Gastroesophageal sphincter (tissue), 4 donors: ENCODE measurements around the gene CLDN2. TPM values are rescaled to one million over a fixed set of nuclear protein-coding genes. Genes with fewer than 3 reads are reported as not detected.

Source experiments
- ATAC-seq: fragments of 150-250 bp; one replicate; pipeline ENCODE4 v1.9.1; 2016; ENCODE audit warnings: mild to moderate bottlenecking, moderate library complexity
- H3K27ac ChIP-seq, 4 donors: fragments of 200-600 bp; sonication (generic) in 3 of 4; 1 replicate in 3 of 4; 2 replicates in 1 of 4; pipeline ENCODE4 v1.5.1; 2016 to 2019
- H3K27me3 ChIP-seq: fragments of 200-600 bp; sonication (generic); one replicate; pipeline ENCODE4 v1.5.1; 2019
- H3K36me3 ChIP-seq, 2 donors: fragments of 200-600 bp; sonication (generic); one replicate each; pipeline ENCODE4 v1.5.1; 2019; ENCODE audit warnings: control low read depth in 1 of 2
- H3K4me1 ChIP-seq, 3 donors: fragments of 200-600 bp; sonication (generic); 1 replicate in 2 of 3; 2 replicates in 1 of 3; pipeline ENCODE4 v1.5.1; 2016 to 2019; ENCODE audit warnings: control low read depth in 2 of 3
- H3K4me3 ChIP-seq, 2 donors: fragments of 200-600 bp; sonication (generic); one replicate each; pipeline ENCODE4 v1.5.1; 2019; ENCODE audit warnings: mild to moderate bottlenecking in 1 of 2, moderate library complexity in 1 of 2
- H3K9me3 ChIP-seq, 3 donors: fragments of 200-600 bp; sonication (generic); one replicate each; pipeline ENCODE4 v1.5.1; 2017 to 2019; ENCODE audit warnings: control low read depth in 2 of 3
- CTCF ChIP-seq, 4 experiments: fragments of 200-600 bp in 2 of 4; fragments of 450-650 bp in 2 of 4; sonication (generic) in 1 of 4; IDR thresholded peaks; one replicate each; pipeline ENCODE4 v1.5.1; 2017 to 2019; ENCODE audit warnings: antibody characterized with exemption in 4 of 4, mild to moderate bottlenecking in 2 of 4, moderate library complexity in 2 of 4
- EP300 ChIP-seq: sonication (generic); formaldehyde crosslinking; IDR thresholded peaks from one replicate; pipeline ENCODE4 v1.6.1; 2017; ENCODE audit warnings: antibody characterized with exemption, mild to moderate bottlenecking
- POLR2A ChIP-seq, 2 donors: fragments of 450-650 bp; IDR thresholded peaks; one replicate each; pipeline ENCODE4 v1.6.1; 2017; ENCODE audit warnings: antibody characterized with exemption in 2 of 2, mild to moderate bottlenecking in 2 of 2, moderate library complexity in 1 of 2
- POLR2AphosphoS5 ChIP-seq: sonication (generic); formaldehyde crosslinking; IDR thresholded peaks from one replicate; pipeline ENCODE4 v1.6.1; 2017; ENCODE audit warnings: antibody characterized with exemption
- WGBS, 2 donors: methylation state at CpG; one replicate each; pipeline ENCODE4 v1.1.5; 2018; ENCODE audit warnings: low coverage in 1 of 2; 5-methylcytosine and 5-hydroxymethylcytosine counted together
- total RNA-seq, 4 donors: library from RNA; depleted of rRNA; stranded (reverse); fragments of >200 nt; gene quantifications; one replicate each; pipeline ENCODE4 v1.1.0, GENCODE V29; 2016

CLDN2 gene
- total RNA-seq, 4 donors from 2014 or later: not detected

GRCh38 chrX:106949366-106949765 lies 29.2 kb downstream of the CLDN2 start:
- WGBS, 2 donors: 40 to 100% methylated on average over 1 of the region's 1 CpG
- Histone ChIP-seq H3K4me3 (no peak overlapping the region), H3K36me3 (peaks cover 0 to 12% of the 10 kb centered on the region in 2 donors), H3K4me1 (no peaks in the 10 kb centered on the region), H3K27me3 (no peaks in the 10 kb centered on the region), H3K9me3 (no peaks in the 10 kb centered on the region), H3K27ac (no peak overlapping the region)
- ATAC-seq: no peak
- TF ChIP-seq POLR2AphosphoS5 (no peak), EP300 (no peak), POLR2A (IDR thresholded peaks at IDR 0.05) (no peak), CTCF (IDR thresholded peaks at IDR 0.05) (no peak)

DNA sequence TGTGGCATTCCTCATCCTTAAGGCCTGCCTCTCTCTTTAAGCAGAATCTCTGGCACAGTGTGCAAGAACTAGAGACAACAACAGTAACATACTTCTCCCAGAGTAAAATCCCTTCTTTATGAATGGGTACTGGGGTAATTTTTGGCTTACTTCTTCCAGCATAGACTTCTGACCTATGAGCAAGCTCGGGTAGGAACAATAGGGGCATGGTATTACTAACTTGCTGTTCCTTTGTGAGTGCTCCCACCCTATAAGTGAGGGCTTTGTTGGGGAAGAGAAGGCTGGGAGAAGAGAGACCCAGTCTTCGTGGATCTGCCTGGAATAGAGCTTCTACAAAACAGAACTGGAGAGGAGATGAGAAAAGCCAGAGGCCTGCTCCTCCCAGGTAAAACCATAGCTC lies 30.2 kb downstream of the CLDN2 start:
- Histone ChIP-seq H3K4me1 (no peaks in the 10 kb centered on the region), H3K36me3 (peaks cover 0 to 21% of the 10 kb centered on the region in 2 donors), H3K4me3 (no peak overlapping the region), H3K27ac (no peak overlapping the region), H3K9me3 (no peaks in the 10 kb centered on the region), H3K27me3 (no peaks in the 10 kb centered on the region)
- ATAC-seq: no peak
- WGBS, 2 donors: 17% methylated on average over 1 of the region's 2 CpGs; no CpG with 5 or more reads in 1 of the 2 donors
- no peak for TF ChIP-seq EP300
- TF ChIP-seq POLR2AphosphoS5: no peak
- no peak for TF ChIP-seq CTCF (IDR thresholded peaks at IDR 0.05)
- TF ChIP-seq POLR2A (IDR thresholded peaks at IDR 0.05): no peak

GRCh38 chrX:106951230-106951629 lies 31.0 kb downstream of the CLDN2 start:
- Histone ChIP-seq H3K36me3 (peaks cover 0 to 28% of the 10 kb centered on the region in 2 donors), H3K4me3 (no peak overlapping the region), H3K4me1 (no peaks in the 10 kb centered on the region), H3K27me3 (no peaks in the 10 kb centered on the region), H3K27ac (no peak overlapping the region), H3K9me3 (no peaks in the 10 kb centered on the region)
- ATAC-seq: no peak
- WGBS, 2 donors: 75 to 80% methylated on average over 1 to 2 of the region's 6 CpGs
- no peak for TF ChIP-seq POLR2AphosphoS5
- TF ChIP-seq EP300: no peak
- TF ChIP-seq CTCF (IDR thresholded peaks at IDR 0.05): no peak
- no peak for TF ChIP-seq POLR2A (IDR thresholded peaks at IDR 0.05)

DNA sequence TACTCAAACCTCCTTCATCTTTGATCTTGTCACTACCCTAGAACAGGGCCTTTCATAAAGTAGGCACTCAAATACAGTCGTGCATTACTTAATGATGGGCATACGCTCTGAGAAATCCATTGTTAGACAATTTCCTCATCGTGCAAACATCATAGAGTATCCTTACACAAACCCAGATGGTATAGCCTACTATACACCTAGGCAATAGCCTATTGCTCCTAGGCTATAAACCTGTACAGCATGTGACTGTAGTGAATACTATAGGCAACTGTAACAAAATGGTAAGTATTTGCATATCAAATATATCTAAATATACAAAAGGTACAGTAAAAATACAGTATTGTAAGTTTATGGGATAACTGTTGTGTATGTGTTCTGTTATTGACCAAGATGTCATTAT lies 31.9 kb downstream of the CLDN2 start:
- Histone ChIP-seq H3K27ac (no peak overlapping the region), H3K4me3 (no peak overlapping the region), H3K9me3 (no peaks in the 10 kb centered on the region), H3K36me3 (peaks cover 0 to 28% of the 10 kb centered on the region in 2 donors), H3K27me3 (no peaks in the 10 kb centered on the region), H3K4me1 (no peaks in the 10 kb centered on the region)
- no peak for ATAC-seq
- 20 to 72% methylated on average over 1 to 3 of the region's 3 CpGs for WGBS, 2 donors
- no peak for TF ChIP-seq EP300
- TF ChIP-seq CTCF (IDR thresholded peaks at IDR 0.05): no peak
- TF ChIP-seq POLR2A (IDR thresholded peaks at IDR 0.05): no peak
- no peak for TF ChIP-seq POLR2AphosphoS5

GRCh38 chrX:106952538-106952937 lies 32.3 kb downstream of the CLDN2 start:
- H3K27ac ChIP-seq: no peak overlapping the region
- no peak for ATAC-seq
- H3K4me3 ChIP-seq: no peak overlapping the region
- TF ChIP-seq POLR2AphosphoS5: no peak
- no peaks in the 10 kb centered on the region for H3K9me3 ChIP-seq
- no peaks in the 10 kb centered on the region for H3K27me3 ChIP-seq
- peaks cover 0 to 29% of the 10 kb centered on the region in 2 donors for H3K36me3 ChIP-seq
- WGBS, 2 donors: 83 to 100% methylated on average over 2 of the region's 2 CpGs
- no peaks in the 10 kb centered on the region for H3K4me1 ChIP-seq

DNA sequence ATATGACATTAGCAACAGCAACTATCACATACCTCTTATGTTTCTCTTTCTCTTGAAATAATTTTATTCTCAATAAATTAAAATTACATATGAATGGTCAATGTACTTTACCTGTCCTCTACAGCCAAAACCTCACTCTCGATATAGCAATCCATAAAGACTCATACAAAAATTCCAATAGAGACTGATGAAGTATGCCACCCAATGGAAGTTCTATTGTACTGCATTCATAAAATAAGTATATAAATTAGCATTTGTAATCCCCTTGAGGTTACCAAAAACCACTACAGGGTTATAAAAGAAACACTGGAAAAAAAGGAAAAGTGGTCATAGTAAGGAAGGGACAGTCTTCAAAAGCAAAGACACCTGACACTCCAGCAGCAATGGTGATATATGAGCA lies 32.8 kb downstream of the CLDN2 start:
- Histone ChIP-seq H3K27me3 (no peaks in the 10 kb centered on the region), H3K27ac (no peak overlapping the region), H3K9me3 (no peaks in the 10 kb centered on the region), H3K4me1 (no peaks in the 10 kb centered on the region), H3K4me3 (no peak overlapping the region), H3K36me3 (peaks cover 0 to 33% of the 10 kb centered on the region in 2 donors)
- WGBS, 2 donors: 0 to 50% methylated on average over 1 of the region's 1 CpG
- ATAC-seq: no peak
- TF ChIP-seq CTCF (IDR thresholded peaks at IDR 0.05) (peak in 3 of 4 experiments; percentile 11 to 39 (median 31)), POLR2AphosphoS5 (no peak)
